ENCODE measurements around the gene PPP1R16B. TPM values are rescaled to one million over a fixed set of nuclear protein-coding genes. Genes with fewer than 3 reads are reported as not detected.

Gene PPP1R16B
- total and polyA plus RNA-seq, 10 of the 15 experiments (the other 5 are each of a cell fraction or from before 2014, with no cell fraction given): 13.4 to 90.2 (median 66.7) TPM

DNA sequence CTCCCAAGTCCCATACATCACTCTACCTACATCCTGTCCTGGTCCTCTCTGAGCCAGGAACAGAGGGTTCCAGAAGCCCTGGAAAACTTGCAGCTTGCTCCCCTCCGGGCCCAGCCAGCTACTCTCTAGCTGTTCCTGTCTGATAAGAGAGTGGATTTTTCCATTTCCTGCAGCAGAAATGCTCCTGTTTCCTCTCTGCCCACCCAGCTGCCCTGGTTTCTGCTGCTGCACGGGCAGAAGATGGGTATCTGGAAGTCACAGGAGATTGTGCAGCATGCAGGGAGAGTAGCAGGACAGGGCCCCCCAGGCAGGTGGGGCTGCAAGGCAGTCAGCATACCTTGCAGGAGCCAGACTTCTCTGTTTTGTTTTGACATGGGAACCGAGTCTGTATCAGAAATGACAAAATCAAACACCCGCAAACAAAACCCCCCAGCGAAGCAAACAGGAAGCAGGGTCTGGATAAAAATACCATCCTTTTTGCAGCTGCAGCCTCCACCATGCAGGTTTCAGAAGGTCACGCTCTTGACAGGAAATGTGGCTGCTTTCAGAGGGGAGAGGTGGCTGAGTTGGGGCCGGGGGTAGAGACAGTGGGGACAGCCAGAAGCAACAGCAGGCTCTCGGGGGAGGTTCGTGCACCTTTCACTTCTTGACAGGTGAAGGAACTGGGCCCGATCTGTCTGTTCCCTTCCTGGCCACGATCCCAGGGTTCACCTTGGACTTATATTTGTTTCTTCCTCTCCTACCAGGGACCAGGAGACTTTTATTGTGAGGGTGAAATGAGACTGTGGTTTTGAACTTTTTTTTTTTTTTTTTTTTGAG is 69.9 kb downstream of the PPP1R16B start (continued):
- peak; percentile 99 for TF ChIP-seq FOXM1 (IDR thresholded peaks at IDR 0.05; ENCODE audit: low read depth, low read length)
- no peak for TF ChIP-seq SMARCA5 (IDR thresholded peaks at IDR 0.05)
- peak; percentile 89 for TF ChIP-seq ATF7 (IDR thresholded peaks at IDR 0.05; ENCODE audit: low read depth)
- TF ChIP-seq EZH2 (IDR thresholded peaks at IDR 0.05; ENCODE audit: borderline replicate concordance, control insufficient read depth, low read depth, low read length): no peak
- no peak for TF ChIP-seq STAT1 (conservative IDR thresholded peaks at IDR 0.05)
- peak; percentile 22; the same call in 1 of the 2 replicates for TF ChIP-seq RFX5 (IDR thresholded peaks at IDR 0.05; ENCODE audit: low read depth, low read length)
- TF ChIP-seq PAX5 (IDR thresholded peaks at IDR 0.05; ENCODE audit: borderline replicate concordance, low read depth, low read length): peak; percentile 96
- no peak for TF ChIP-seq ESRRA (IDR thresholded peaks at IDR 0.05; ENCODE audit: low read length)
- TF ChIP-seq JUNB (IDR thresholded peaks at IDR 0.05): peak; percentile 80
- no peak for TF ChIP-seq ZBTB4 (CRISPR knock-in tag; IDR thresholded peaks at IDR 0.05)
- TF ChIP-seq POLR2A (IDR thresholded peaks at IDR 0.05; ENCODE audit: low read depth, low read length): peak; percentile 76
- no peak for TF ChIP-seq PAX8 (IDR thresholded peaks at IDR 0.05)
- no peak for TF ChIP-seq NFXL1 (IDR thresholded peaks at IDR 0.05; ENCODE audit: borderline replicate concordance)
- TF ChIP-seq KLF5 (IDR thresholded peaks at IDR 0.05; ENCODE audit: partially characterized antibody): peak; percentile 81
- TF ChIP-seq EP300 (IDR thresholded peaks at IDR 0.05; ENCODE audit: borderline replicate concordance in 1 of 2, control insufficient read depth in 1 of 2, low read depth in 2 of 2, low read length in 2 of 2): peak; percentile 96 to 99
- TF ChIP-seq, protein P1, sequence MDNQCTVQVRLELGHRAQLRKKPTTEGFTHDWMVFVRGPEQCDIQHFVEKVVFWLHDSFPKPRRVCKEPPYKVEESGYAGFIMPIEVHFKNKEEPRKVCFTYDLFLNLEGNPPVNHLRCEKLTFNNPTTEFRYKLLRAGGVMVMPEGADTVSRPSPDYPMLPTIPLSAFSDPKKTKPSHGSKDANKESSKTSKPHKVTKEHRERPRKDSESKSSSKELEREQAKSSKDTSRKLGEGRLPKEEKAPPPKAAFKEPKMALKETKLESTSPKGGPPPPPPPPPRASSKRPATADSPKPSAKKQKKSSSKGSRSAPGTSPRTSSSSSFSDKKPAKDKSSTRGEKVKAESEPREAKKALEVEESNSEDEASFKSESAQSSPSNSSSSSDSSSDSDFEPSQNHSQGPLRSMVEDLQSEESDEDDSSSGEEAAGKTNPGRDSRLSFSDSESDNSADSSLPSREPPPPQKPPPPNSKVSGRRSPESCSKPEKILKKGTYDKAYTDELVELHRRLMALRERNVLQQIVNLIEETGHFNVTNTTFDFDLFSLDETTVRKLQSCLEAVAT (IDR thresholded peaks at IDR 0.05): peak; percentile 88
- no peak for TF ChIP-seq HDGF (IDR thresholded peaks at IDR 0.05)
- no peak for TF ChIP-seq KAT2A (conservative IDR thresholded peaks at IDR 0.05; ENCODE audit: control insufficient read depth, low read depth, low read length)
- TF ChIP-seq HCFC1 (IDR thresholded peaks at IDR 0.05; ENCODE audit: low read length): no peak
- no peak for TF ChIP-seq STAT3 (IDR thresholded peaks at IDR 0.05; ENCODE audit: low read depth, low read length)

Data from GM12878 (cell line).